K562 (cell line): ENCODE measurements around the gene KASH5. TPM values are rescaled to one million over a fixed set of nuclear protein-coding genes. Genes with fewer than 3 reads are reported as not detected.
A peak's percentile ranks its signal among the peaks of the same experiment; 100 is the strongest.

Experiments
- ATAC-seq: fragments of 200-7000 bp; cut with Tn5 transposase; 3 replicates; pipeline ENCODE4 v1.9.1; 2020; ENCODE audit warnings: moderate library complexity
- BruUV-seq: library from RNA; stranded (reverse); fragments of 400-500 nt; replicated peaks from 2 replicates; lab custom pipeline; 2021; lab: Mats Ljungman, UMichigan
- CTCF ChIA-PET: fragments of 300-600 bp; formaldehyde crosslinking; extraction: SDS; loops from one replicate; lab custom pipeline; 2021; ENCODE audit warnings: low intra/inter-chr PET ratio; lab: Yijun Ruan, JAX
- POLR2A ChIA-PET: fragments of 300-600, 350-650 bp; sonication (Branson Sonifier 250); formaldehyde crosslinking; extraction: SDS; loops from one replicate; lab custom pipeline; 2021; ENCODE audit warnings: antibody characterized with exemption, inconsistent platforms; lab: Yijun Ruan, JAX
- DNase-seq, 4 experiments: peaks; one replicate each; pipeline versions ENCODE4 v3.0.0 to v3.0.0-alpha.2; 2011 to 2018; ENCODE audit warnings: low spot score in 3 of 4, mixed read lengths in 3 of 4; ENCODE audit errors: extremely low read depth in 1 of 4
- FAIRE-seq: peaks from 2 replicates; lab custom pipeline; 2011; peaks lifted over from hg19 to GRCh38; lab: Jason Lieb, UNC
- H2AFZ ChIP-seq: 2 replicates; pipeline ENCODE4 v1.6.0; 2011; ENCODE audit warnings: low read depth, low read length, control low read depth, inconsistent platforms
- H3K27ac ChIP-seq: fragments of 200-600 bp; 3 replicates; pipeline ENCODE4 v1.8.0; 2011; ENCODE audit warnings: low read depth, mild to moderate bottlenecking, control low read depth, inconsistent platforms, low read length, moderate library complexity, mixed read lengths; ENCODE audit errors: extremely low read depth
- H3K27me3 ChIP-seq, 2 experiments: fragments of 300-600 bp in 1 of 2; 2 replicates in 1 of 2; 3 replicates in 1 of 2; pipeline versions ENCODE4 v1.6.0 to v1.8.0; 2011; ENCODE audit warnings: inconsistent platforms in 2 of 2, low read length in 2 of 2, mild to moderate bottlenecking in 1 of 2, mixed read lengths in 1 of 2, moderate library complexity in 1 of 2; ENCODE audit not compliant: control insufficient read depth in 2 of 2, insufficient read depth in 2 of 2
- H3K36me3 ChIP-seq: fragments of 300-600 bp; 3 replicates; pipeline ENCODE4 v1.8.0; 2011; ENCODE audit warnings: mild to moderate bottlenecking, low read length, inconsistent platforms; ENCODE audit not compliant: control insufficient read depth, insufficient read depth
- H3K4me1 ChIP-seq, 2 experiments: fragments of 200-600 bp in 1 of 2; replicated peaks in 1 of 2; 2 replicates in 1 of 2; 3 replicates in 1 of 2; pipeline versions ENCODE4 v1.5.1 to v1.8.0; 2011; ENCODE audit warnings: inconsistent platforms in 2 of 2, low read length in 2 of 2, mild to moderate bottlenecking in 1 of 2, mixed read lengths in 1 of 2, moderate library complexity in 1 of 2; ENCODE audit not compliant: control insufficient read depth in 2 of 2, insufficient read depth in 2 of 2
- H3K4me2 ChIP-seq: 2 replicates; pipeline ENCODE4 v1.6.1; 2011; ENCODE audit warnings: low read length, control low read depth, inconsistent platforms, mixed read lengths; ENCODE audit not compliant: insufficient read depth
- H3K4me3 ChIP-seq: fragments of 200-600 bp; sonication (generic), shearing (Covaris generic); 2 replicates; pipeline ENCODE4 v1.5.1; 2016; ENCODE audit warnings: control low read depth, inconsistent platforms
- H3K79me2 ChIP-seq: fragments of 200-600 bp; 3 replicates; pipeline ENCODE4 v1.8.0; 2011; ENCODE audit warnings: low read length, inconsistent platforms; ENCODE audit not compliant: control insufficient read depth, insufficient read depth
- H3K9ac ChIP-seq, 2 experiments: 2 replicates each; pipeline versions ENCODE4 v1.6.0 to v1.6.1; 2011; ENCODE audit warnings: low read depth in 2 of 2, low read length in 2 of 2, control low read depth in 1 of 2, inconsistent platforms in 1 of 2, mild to moderate bottlenecking in 1 of 2, mixed read lengths in 1 of 2; ENCODE audit not compliant: insufficient read depth in 1 of 2
- H3K9me1 ChIP-seq: one replicate; pipeline ENCODE4 v1.6.0; 2011; ENCODE audit warnings: inconsistent platforms, mild to moderate bottlenecking, low read length, moderate library complexity; ENCODE audit not compliant: control insufficient read depth, insufficient read depth
- H3K9me3 ChIP-seq: replicated peaks from 2 replicates; pipeline ENCODE4 v1.5.1; 2011; ENCODE audit warnings: low read depth, low read length, inconsistent platforms; ENCODE audit not compliant: control insufficient read depth, insufficient read depth
- H4K20me1 ChIP-seq: replicated peaks from 2 replicates; pipeline ENCODE4 v1.6.1; 2011; ENCODE audit warnings: low read length, inconsistent platforms, mixed read lengths; ENCODE audit not compliant: control insufficient read depth, insufficient read depth
- IRF1 ChIP-seq: sonication (generic); formaldehyde crosslinking; IDR thresholded peaks from 2 replicates; pipeline ENCODE4 v1.8.0; 2022; ENCODE audit warnings: missing genetic modification reagents, mild to moderate bottlenecking, borderline replicate concordance
- MAFG ChIP-seq: fragments of 450-650 bp; conservative IDR thresholded peaks from 2 replicates; pipeline ENCODE4 v1.6.1; 2016; ENCODE audit warnings: missing genetic modification characterization, missing compliant biosample characterization
- YBX1 ChIP-seq: fragments of 450-650 bp; IDR thresholded peaks from 2 replicates; pipeline ENCODE4 v1.7.1; 2016; ENCODE audit warnings: mild to moderate bottlenecking
- ZNF311 ChIP-seq: fragments of 250-450 bp; sonication (Bioruptor Pico); IDR thresholded peaks from 2 replicates; pipeline ENCODE4 v1.4.0; 2020; ENCODE audit warnings: mild to moderate bottlenecking, moderate library complexity
- ZNF316 ChIP-seq: fragments of 450-650 bp; IDR thresholded peaks from 2 replicates; pipeline ENCODE4 v1.6.1; 2016
- WGBS: fragments of 100-300 bp; shearing (Covaris generic); methylation state at CpG from one replicate; pipeline ENCODE4 v1.1.6; 2016; ENCODE audit warnings: low coverage, mixed read lengths; ENCODE audit not compliant: insufficient coverage; ENCODE audit errors: missing lambda C conversion rate; 5-methylcytosine and 5-hydroxymethylcytosine counted together
- in situ Hi-C: fragments of 300-500 bp; cut with MboI; formaldehyde crosslinking; loops from 4 replicates; pipeline ENCODE4 v1.15.0; 2018; ENCODE audit warnings: inconsistent platforms, mixed read lengths
- intact Hi-C: fragments of 100-400 bp; cut with micrococcal nuclease; formaldehyde crosslinking; loops from 2 replicates; pipeline ENCODE4 v1.14.2; 2022
- polyA plus RNA-seq, 8 experiments: library from polyadenylated mRNA; depleted of rRNA in 4 of 8; stranded (reverse) in 5 of 8; unstranded in 3 of 8; fragments of >200 nt; fragmentation: Nextera tagmentation in 2 of 8; fragmentation: Illumina TruSeq in 1 of 8; extraction: Ambion mirVana in 2 of 8; extraction: Trizol in 1 of 8; gene quantifications; 2 replicates each; pipeline versions ENCODE4 v1.2.1 to v1.2.3, GENCODE V29; 2011 to 2014; ENCODE audit warnings: inconsistent platforms in 1 of 8, missing spikeins in 1 of 8
- total RNA-seq, 7 experiments: library from RNA; depleted of rRNA in 6 of 7; stranded (reverse); fragments of >200 nt in 6 of 7; fragmentation: Illumina TruSeq in 2 of 7; extraction: Trizol in 2 of 7; gene quantifications; 2 replicates each; pipeline versions ENCODE4 v1.2.1 to v1.2.3, GENCODE V29; 2011 to 2021; ENCODE audit warnings: low replicate concordance in 1 of 7

Gene KASH5
- total and polyA plus RNA-seq, 9 of the 15 experiments (the other 6 are each of a cell fraction or from before 2014, with no cell fraction given): 0.07 to 0.84 (median 0.34) TPM; not detected in 1

- TF ChIP-seq IRF1 (CRISPR knock-in tag) (no peak), ZNF316 (peak; percentile 90), MAFG (tag) (peak; percentile 68), ZNF311 (no peak)
Measured at GRCh38 chr19:49383599-49383998, 4.5 kb upstream of the KASH5 start (continued).

- H3K4me1 ChIP-seq: peaks cover 7 to 37% of the 10 kb centered on the region in 2 experiments; a peak in 4 of 5 replicates
- FAIRE-seq (no peak), ATAC-seq (no peak), DNase-seq (no peak)
- H3K9ac ChIP-seq: no peak overlapping the region
- H3K79me2 ChIP-seq: no peaks in the 10 kb centered on the region
- H3K9me3 ChIP-seq: 0 out of 2 replicates have a peak, but pooled peaks cover 3% of the 10 kb centered on the region
- BruUV-seq: no TSS peak
- in situ Hi-C loops: no loop called here
- no peaks in the 10 kb centered on the region for H4K20me1 ChIP-seq
- ChIA-PET CTCF (no interaction called here), POLR2A (interaction anchor here (0.6 to 1.7 kb wide), 2 partner anchors 21 to 22 kb away, joined by 5 to 6 read pairs; no protein-coding TSS in a partner anchor)
- H3K4me3 ChIP-seq: no peak overlapping the region
- no peak overlapping the region for H2AFZ ChIP-seq
- H3K27ac ChIP-seq: no peak overlapping the region
- no peaks in the 10 kb centered on the region for H3K9me1 ChIP-seq
- no peaks in the 10 kb centered on the region for H3K36me3 ChIP-seq
- TF ChIP-seq YBX1: no peak
- intact Hi-C loops: no loop called here
- no peaks in the 10 kb centered on the region for H3K27me3 ChIP-seq
- no peak overlapping the region for H3K4me2 ChIP-seq
- 52% methylated on average over 20 of the region's 20 CpGs for WGBS
Measured at GRCh38 chr19:49389406-49389805, 1.4 kb downstream of the KASH5 start.
